Fibroblast of lung (primary cell): Measurements from ENCODE around the gene DLD.

Source experiments
- CTCF ChIP-seq, 2 donors: IDR thresholded peaks in 1 of 2; conservative IDR thresholded peaks in 1 of 2; 1 replicate in 1 of 2; 2 replicates in 1 of 2; pipeline ENCODE4 v1.5.1; 2011 to 2012; ENCODE audit warnings: low read length in 2 of 2, control low read depth in 1 of 2, inconsistent platforms in 1 of 2, low read depth in 1 of 2, mild to moderate bottlenecking in 1 of 2
- EZH2 ChIP-seq: IDR thresholded peaks from 2 replicates; pipeline ENCODE4 v1.5.1; 2012; ENCODE audit warnings: low read length, control low read depth, mild to moderate bottlenecking; ENCODE audit errors: missing control alignments

- TF ChIP-seq CTCF (conservative IDR thresholded peaks at IDR 0.05 in 1 of 2, IDR thresholded peaks at IDR 0.05 in 1 of 2; ENCODE audit: low read depth in 1 of 2, low read length in 2 of 2) (no peak), EZH2 (no peak)
Measured at GRCh38 chr7:107953265-107953923, 62.4 kb downstream of the DLD start.
